HPDE6-E6E7 (cell line): Measurements from ENCODE around the gene IRF4.

ENCODE experiments used
- DNase-seq: peaks from one replicate; pipeline ENCODE4 v3.0.0; 2011; ENCODE audit warnings: missing footprints; ENCODE audit errors: extremely low spot score

IRF4 gene

DNA sequence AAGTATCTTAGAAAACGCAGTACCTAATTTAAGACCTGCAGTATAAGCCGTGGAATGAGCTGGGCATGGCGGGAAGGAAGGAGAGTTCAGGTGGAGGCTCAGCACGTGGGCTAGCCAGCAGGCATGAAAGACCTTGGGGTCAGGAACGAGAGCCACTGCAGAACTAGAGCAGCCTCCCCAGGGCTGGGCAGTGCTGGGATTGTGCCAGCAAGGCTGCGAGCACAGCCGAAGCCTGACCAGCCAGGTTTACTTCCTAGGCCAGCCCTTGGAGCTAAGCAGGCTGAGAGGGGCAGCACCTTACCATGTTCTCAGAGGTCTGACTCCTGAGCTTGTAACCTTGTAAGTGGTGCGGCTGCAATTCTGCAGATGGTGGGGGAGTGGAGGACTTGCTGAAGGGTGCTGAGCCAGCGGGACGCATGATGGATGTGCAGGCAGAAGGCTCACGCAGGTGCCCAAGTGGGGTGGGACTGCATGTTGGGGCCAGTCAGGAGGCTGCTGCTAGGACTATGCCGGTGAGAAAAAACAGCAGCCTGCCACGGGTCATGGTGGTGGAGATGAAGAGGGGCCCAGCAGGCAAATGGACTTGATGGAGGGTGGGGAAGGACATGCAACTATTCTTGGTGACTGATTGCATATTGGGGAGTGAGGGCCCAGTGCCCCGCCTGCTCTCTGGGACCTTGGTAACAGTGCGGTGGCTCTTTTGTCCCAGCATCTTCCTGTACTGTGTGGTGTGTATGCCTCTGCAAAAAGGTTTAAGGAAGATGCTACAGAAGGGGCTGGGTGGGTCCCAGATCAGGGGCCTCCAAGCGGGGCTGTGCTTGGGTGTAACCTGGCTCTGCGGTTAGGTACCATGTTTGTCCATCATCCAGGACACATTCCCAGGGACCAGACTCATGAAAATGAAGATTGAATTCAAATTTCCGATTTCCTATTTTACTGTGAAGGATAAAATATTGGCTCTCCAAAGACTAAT is 37.6 kb upstream of the IRF4 start:
- DNase-seq, result no peak

DNA sequence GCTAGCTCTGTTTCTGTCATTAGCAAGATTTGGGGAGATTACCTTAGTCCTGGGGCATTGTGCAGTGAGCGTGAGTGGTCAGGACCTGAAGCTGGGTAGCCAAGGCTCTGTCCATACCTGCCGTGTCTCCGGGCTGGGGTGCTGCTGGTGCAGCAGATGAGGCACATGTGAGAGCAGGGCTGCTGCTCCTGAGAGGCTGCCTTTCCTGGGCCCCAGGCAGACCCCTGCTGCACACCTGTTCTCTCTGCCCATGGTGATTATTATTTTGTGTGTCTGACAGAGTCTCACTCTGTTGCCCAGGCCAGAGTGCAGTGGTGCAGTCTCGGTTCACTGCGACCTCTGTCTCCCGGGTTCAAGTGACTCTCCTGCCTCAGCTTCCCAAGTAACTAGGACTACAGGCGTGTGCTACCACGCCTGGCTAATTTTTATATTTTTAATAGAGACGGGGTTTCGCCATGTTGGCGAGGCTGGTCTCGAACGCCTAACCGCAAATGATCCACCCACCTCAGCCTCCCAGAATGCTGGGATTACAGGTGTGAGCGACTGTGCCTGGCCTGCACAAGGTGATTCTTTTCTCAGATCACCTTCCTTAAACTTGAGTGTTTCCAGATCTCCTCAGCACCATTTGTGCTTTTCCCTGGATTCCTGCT is 36.8 kb upstream of the IRF4 start:
- DNase-seq, result no peak

DNA sequence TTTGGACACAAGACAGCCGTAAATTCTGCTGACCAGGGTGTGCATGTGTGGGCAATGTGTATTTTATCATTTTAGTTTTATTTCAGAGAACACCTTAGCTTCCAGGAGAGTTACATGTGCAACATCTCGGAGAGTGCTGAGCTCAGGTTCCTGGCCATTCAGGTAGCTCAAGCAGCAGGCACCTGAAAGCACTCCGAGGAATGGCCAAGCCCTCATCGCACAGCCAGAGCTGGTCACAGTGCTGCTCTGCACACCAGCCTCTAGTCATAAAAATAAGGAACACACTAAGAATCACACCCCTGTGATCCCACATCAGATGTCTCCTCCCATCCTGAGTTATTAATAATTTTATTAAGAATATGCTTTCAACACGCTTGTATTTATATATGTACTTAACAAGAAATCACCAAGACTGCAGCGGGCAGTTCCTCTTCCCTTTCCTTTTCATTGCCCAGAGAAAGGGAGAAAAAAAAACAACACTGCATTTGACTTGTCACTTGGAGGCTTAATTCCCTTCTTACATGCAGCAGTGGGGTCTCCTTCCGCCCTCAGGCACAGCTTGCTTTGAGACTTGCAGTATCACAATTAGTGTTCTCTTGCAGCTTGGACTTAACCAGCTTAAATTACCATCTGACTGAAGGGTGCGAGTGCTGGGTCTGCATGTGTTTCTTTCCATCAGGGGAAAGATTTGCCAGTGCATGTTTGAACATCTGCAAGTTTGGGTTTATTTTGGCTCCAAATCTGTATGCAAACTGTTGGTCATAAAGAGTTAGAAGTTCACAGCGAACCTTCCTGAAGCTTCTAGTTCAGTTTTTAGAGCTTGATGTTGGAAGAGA is 36.0 kb upstream of the IRF4 start:
- no peak for DNase-seq

DNA sequence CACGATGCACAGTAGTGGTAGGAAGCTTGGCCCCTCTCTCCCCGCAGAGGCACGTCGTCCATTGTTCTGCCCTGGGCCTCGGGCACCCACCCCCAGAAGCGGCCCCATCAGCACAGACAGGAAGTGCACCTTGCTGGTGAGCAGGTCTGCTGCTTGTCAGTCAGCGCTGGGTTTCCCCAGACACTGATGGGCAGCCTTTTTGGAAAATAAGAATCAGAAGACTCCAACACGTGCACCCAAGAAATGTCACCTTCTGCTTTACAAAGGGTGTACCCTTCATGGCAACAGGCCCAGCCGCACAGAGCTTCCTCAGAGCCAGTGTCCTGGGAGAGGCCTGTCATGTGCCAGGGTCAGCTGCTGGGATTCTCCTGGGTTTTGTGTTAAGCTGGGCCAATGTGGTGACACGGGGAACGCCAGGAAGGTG is 34.7 kb upstream of the IRF4 start:
- no peak for DNase-seq

DNA sequence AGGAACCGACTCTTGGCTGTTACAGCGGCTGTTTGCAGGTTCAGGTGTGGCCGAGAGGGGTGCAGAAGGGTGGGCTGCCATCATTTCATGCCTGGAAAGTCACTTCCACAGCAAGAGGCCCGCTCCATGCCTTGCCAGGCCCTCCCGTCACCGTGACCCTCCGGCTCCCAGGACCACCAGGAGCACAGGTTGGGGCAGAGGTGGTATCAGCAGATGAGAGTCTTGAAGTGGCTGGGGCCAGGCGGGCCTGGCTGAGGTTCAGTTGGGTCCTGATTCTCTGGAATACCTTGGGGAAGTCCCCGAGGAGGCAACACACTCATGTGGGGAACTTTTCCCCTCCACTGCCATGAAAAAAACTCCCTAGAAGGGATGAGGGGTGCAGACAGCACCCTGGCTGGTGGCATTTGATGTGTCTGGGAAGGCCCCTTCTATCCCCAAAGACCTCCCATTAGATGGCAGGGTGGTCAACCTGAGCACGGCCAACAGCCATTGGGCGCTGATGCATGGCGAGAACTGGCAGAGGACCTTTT is 34.2 kb upstream of the IRF4 start:
- no peak for DNase-seq

DNA sequence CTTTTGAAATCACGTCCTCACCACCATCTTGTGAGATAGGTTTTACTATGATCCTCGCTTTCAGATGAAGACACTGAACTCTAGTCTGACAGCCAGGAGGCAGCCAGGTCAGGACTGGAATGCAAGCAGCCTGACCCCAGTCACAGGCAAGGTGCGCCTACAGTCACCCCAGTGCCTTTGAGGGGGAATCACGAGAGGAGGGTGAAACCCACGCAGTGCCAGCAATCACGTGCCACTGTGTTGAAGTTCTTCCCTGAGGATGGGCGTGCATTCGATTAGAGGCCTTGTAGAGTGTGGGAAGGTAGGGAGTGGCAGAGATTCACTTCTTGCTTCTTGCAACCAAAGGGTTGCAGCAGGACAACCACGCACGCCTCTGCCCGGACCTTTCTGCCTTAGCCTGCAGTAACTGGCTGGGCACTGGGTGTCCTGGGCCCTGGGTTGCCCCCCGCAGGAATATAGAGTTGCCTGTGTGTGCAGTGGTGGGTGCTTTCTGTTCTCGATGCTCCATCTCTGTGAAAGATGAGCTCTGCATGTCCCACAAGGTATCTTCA is 33.7 kb upstream of the IRF4 start:
- no peak for DNase-seq

DNA sequence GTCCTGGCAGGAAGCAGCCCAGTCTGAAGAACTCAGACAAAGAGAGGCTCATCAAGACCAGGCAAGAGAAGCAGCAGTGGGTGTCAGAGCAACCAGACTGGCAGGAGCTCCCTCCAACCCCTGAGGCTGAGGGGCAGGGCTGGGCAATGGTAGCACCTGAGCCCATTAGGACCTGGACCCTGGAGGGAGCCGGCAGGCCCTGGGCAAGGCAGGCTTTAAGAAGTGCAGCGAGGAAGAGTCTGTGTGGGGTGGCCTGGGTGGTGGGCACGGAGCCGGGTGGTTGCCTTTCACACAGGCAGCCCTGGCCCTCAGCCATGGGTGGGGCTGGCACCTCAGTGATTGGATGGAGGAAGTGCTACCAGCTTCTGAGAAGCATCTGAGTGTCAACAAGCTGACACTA is 33.1 kb upstream of the IRF4 start:
- no peak for DNase-seq

DNA sequence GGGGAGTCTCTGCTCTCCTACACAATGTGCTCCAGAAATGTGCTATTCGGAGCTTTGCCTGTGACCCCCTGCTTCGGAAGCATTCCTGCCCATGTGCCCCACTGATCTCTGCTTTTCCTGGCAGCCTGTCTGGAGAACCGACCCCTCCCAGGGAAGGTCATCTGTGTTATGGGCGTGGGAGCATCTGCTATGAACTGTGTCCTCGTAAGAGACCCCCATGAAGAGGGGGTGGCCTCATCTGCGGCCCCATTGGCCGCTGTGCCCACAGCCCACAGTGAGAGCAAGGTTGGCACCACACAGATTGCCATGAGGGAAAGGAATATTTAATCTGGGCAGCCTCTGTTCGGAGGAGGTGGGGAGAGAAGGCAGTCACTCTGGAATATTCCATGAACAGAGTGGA is 32.7 kb upstream of the IRF4 start:
- no peak for DNase-seq

DNA sequence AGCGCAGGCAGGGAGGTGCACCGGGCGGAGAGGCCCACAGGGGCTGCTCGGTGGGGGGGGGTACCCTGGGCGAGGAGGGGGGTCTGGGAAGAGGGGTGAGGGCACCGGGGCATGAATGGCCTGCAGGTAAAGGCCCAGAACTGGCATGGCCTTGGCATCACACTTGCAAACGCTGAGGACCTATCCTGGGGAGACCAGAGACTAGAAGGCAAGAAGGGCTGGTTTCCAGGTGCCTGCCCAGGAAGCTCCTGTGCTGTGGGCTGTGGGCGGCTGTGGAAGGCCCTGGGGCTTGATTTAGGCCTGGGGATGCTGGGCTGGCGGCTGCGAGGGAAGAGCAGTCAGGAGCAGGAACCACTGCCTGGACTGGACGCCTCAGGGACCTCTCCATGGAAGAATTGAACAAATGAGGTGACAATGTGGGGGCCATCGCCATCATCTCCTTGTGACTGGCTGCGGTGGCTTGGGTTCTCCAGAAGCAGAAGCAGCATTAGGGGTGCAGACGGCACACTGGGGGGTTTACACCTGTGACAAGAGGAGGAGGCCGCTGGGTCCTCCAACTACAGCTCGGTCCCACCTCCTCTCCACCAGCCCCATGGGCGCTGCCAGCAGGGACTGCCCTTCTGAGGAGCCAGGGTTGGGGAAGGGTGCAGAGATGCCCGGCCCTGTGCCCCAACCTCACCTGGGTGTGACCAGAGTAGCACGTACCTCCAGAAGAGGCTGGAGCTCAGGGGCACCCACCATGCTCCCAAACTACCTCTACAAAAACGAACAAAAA is 32.1 kb upstream of the IRF4 start:
- DNase-seq, result no peak

DNA sequence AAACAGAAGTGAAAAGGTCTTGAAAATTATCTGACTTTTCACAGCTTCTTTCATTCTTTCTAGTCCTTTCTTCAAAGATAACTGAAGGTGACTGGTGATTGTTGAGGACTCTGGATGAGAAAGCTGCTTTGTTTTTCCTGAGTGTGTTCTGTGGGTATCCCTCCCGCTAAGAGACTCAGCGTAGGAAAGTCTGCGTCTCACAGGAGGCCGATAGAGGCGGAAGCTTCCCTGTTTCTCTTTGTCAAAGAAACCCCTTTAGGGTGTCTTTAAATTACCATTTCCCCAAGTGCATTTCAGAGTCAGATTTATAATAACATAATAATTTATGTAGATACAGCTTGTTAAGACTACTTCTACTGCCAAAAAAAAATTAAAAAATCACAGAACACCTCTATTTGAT is 31.2 kb upstream of the IRF4 start:
- DNase-seq, result no peak

DNA sequence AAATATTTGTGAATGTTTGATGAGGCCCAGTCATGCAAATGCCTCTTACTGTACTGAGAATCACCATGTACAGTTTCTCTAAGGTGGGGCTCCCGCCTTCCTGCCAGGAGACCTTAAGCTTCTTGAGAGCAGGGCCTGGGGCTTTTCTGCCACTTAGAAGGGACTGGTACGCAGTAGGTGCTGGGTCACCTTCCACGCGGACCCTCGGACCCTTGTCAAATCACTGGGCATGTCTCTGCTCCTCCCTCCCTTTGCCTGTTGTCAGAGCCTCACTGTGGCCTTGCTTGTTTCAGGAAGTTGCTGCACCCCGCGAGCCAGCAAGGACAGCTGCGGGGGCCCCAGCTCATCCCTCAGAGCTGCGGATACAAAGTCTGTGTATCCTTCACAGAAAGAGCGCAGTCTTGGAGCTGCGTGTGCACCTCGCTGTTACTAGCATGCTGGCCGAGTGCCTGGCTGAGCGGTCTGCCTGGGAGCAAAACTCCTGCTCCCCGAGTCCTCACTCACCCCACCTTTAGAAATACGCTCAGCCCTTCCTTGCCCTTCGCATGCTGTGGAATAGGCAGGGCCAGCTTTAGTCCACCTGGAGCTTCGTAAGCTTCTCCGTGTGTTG is 30.7 kb upstream of the IRF4 start:
- DNase-seq, result no peak

DNA sequence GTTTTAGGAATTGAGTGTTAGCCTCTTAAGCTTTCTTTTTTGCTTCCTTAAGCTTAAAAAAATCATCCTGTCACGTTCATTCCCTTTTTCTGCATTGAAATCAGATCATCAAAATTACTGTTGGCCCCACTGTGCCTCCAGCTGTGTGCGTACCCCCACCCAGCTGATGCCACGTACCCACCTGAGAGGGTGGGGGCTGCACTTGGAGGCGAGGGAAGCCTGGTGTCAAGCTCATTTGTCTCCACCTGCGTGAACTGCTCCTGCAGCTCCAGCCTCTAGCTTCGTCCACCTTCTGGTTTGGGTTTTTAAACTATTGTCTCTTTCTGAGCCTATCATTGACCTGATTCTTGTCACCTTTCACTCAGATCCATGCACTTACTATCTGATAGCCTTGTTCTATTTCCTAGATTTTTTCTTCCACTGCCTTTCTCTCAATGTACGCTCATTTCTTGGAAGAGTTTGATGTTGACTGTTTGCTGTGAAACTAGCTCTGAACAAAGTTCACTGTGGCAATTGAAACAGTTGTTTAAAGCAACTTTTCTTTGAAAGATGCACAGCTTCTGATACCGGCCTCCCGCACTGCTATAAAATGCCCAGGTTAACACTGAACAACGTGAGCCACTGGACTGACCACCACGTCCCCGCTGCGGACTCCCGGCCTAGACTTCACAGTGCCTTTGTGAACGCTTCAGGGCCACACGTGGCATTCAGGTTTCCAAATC is 30.0 kb upstream of the IRF4 start:
- no peak for DNase-seq

DNA sequence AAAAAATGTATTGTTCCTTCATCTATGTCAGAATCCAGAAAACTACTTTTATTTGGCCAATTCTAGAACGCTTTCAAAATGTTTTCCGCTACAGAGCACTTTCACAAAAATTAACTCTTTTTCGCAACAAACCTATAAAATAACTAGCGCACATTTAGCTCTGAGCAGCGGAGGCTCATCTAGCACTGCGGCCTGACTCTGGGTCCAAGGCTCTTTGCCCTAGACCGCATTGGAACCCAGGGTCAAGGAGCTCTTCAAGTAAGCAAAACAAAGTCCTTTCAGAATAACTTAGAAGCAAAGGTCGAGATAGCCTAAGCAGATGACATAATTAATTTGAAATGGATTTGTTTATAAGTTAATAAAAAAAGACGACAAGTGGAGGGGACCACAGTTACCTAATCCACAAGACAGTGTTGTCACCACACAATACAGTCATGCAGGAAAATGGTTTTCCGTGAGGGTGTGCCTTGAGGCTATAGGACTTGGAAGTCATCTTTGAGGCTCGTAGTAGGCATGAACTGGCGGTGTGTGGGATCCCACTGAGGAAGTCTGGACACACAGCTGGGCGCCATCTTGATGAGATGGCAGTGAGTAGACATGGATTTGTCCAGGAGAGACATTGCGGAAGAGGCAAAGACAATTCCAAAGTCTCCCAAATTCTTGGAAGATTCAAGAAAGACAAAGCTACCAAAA is 29.2 kb upstream of the IRF4 start:
- DNase-seq, result no peak

DNA sequence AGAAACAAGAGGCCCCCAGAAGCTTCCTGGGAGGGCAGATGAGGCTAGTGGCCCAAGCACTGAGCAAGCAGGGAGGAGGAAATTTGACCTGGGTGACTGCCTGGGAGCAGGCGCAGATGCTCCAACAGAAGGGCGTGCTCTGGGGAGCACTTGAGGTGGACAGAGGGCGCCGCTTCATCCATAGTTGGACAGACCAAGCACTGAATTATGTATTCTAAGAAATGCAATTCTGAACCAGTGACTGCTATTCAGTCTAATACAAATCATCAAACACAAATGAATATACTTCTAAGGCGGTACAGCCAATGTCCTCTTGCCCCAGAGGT is 28.7 kb upstream of the IRF4 start:
- DNase-seq, result no peak

DNA sequence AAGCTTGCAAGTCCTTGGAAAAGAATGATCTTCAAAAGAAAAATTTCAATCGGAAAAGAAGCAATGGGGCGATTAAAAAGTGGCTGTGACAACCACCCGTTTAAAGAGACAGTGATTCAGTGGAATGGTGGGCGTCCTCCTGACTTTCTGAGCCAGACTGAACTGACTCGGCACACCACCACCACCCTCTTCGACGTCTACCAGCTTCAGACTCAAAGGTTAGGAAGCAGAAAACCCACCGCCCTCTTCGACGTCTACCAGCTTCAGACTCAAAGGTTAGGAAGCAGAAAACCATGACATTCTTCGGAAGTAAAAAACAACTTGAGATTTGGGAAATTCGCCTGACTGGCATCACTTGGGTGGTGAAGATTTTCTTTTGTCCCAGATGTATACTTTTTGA is 28.3 kb upstream of the IRF4 start:
- DNase-seq, result no peak

DNA sequence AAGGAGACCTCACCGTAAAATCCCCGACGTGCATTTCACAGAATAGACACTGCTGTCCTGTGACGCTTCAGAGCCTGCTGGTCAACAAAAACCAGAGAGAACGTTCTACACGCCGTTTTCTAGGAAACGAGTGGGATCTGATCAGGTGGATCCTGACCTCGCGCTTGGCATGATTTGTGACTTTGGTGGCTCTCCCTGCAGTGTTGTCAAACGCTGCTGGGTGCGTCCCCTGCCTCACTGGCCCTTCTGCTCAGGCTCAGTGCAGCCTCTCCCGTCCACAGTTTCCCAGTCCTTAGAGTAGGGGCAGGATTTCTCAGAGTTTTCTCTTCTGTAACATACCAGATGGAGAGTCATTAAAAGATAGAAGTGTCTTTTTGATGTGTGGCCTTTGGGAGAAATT is 27.6 kb upstream of the IRF4 start:
- DNase-seq, result no peak

DNA sequence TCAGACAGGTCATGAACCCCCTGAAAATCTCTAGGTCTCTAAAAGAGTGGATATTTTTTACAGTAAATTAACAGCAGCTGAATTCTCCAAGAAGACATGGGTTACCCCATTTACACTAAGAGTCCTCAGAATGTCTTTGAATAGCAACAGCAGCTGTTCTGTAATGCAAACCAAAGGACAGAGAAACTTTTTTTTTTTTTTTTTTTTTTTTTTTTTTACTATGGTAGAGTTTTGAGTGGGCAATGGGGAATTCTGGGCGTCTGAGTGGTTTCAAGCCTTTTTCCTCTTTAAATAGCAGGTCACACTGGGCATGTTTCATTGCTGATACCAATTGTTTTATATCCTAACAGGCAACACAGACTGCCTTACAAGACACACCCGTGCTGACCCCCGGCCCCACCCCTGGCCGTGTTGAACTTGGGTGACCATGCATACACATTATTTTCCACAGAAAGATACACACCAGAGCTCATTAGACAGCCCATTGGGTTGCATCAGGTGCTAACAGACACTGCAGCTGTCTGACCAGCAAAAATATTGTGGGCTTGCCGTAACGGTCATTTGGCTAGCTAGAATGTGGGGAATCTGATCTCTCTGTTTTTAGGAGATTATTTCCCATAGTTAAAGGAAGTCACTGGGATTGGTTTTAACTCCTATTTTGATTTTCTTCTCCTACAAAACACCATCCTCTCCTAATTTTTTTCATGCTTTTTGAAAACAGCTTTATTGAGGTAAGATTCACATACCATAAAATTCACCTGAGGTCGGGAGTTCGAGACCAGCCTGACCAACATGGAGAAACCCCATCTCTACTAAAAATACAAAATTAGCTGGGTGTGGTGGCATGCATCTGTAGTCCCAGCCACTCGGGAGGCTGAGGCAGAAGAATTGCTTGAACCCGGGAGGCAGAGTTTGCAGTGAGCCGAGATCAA is 26.7 kb upstream of the IRF4 start:
- no peak for DNase-seq

DNA sequence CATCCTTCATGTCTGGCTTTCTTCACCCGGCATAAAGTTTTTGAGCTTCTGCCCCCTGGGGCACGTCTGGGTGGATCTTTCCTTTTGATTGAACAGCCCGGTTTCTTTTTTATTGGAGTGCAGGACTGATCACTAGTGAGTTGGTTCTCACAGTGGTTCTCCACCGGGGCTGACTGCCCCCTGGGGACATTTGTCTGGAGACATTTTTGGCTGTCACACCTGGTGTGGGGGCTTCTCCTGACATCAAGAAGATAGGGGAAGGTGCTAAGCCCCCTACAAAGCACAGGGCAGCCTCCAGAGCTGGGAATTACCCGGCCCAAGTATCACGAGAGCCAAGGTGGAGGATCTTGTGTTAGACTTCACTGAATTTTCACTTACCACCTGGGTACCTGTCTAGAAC is 25.7 kb upstream of the IRF4 start:
- DNase-seq, result no peak
